DND-41 (cell line): ENCODE measurements around the gene COL23A1.

ENCODE experiments used
- ATAC-seq: fragments of 200-7000 bp; cut with Tn5 transposase; 3 replicates; pipeline ENCODE4 v1.9.1; 2021; ENCODE audit warnings: low read depth; ENCODE audit not compliant: insufficient read depth
- DNase-seq: peaks from one replicate; pipeline ENCODE4 v3.0.0-alpha.2; 2020
- H2AFZ ChIP-seq: 2 replicates; pipeline ENCODE4 v1.6.0; 2012; ENCODE audit warnings: low read depth, low read length
- H3K27ac ChIP-seq: 2 replicates; pipeline ENCODE4 v1.5.1; 2012; ENCODE audit warnings: low read length, inconsistent platforms
- H3K27me3 ChIP-seq: fragments of 200-600 bp; sonication (generic); 2 replicates; pipeline ENCODE4 v1.6.0; 2012; ENCODE audit warnings: low read length, mild to moderate bottlenecking, inconsistent platforms; ENCODE audit not compliant: insufficient read depth, poor library complexity
- H3K36me3 ChIP-seq: 2 replicates; pipeline ENCODE4 v1.5.1; 2012; ENCODE audit warnings: low read length, inconsistent platforms; ENCODE audit not compliant: insufficient read depth
- H3K4me1 ChIP-seq: 2 replicates; pipeline ENCODE4 v1.5.1; 2012; ENCODE audit warnings: mild to moderate bottlenecking, low read length; ENCODE audit not compliant: insufficient read depth
- H3K4me2 ChIP-seq: 2 replicates; pipeline ENCODE4 v1.6.0; 2012; ENCODE audit warnings: mild to moderate bottlenecking, moderate library complexity, low read length, inconsistent platforms; ENCODE audit not compliant: insufficient read depth
- H3K4me3 ChIP-seq, 2 experiments: fragments of 200-600 bp in 1 of 2; shearing (Covaris generic) in 1 of 2; 2 replicates each; pipeline ENCODE4 v1.5.1; 2012 to 2016; ENCODE audit warnings: inconsistent platforms in 2 of 2, low read length in 2 of 2, mild to moderate bottlenecking in 2 of 2, low read depth in 1 of 2, moderate library complexity in 1 of 2
- H3K79me2 ChIP-seq: 2 replicates; pipeline ENCODE4 v1.6.0; 2012; ENCODE audit warnings: low read length, inconsistent platforms; ENCODE audit not compliant: insufficient read depth
- H3K9ac ChIP-seq: 2 replicates; pipeline ENCODE4 v1.6.0; 2012; ENCODE audit warnings: low read depth, mild to moderate bottlenecking, inconsistent platforms, low read length, moderate library complexity
- H3K9me3 ChIP-seq: 2 replicates; pipeline ENCODE4 v1.5.1; 2012; ENCODE audit warnings: low read length, moderate library complexity, mild to moderate bottlenecking, inconsistent platforms; ENCODE audit not compliant: insufficient read depth, severe bottlenecking
- H4K20me1 ChIP-seq: 2 replicates; pipeline ENCODE4 v1.6.0; 2012; ENCODE audit warnings: low read length; ENCODE audit not compliant: insufficient read depth
- EZH2 ChIP-seq: IDR thresholded peaks from 3 replicates; pipeline ENCODE4 v1.6.1; 2012; ENCODE audit warnings: borderline replicate concordance, low read depth, mild to moderate bottlenecking, moderate library complexity, low read length, inconsistent platforms; ENCODE audit not compliant: severe bottlenecking
- TF ChIP-seq, protein P1 (sequence below): IDR thresholded peaks from 2 replicates; pipeline ENCODE4 v1.5.1; 2012; ENCODE audit warnings: borderline replicate concordance, low read length, moderate library complexity, mild to moderate bottlenecking; ENCODE audit not compliant: poor library complexity, severe bottlenecking; ENCODE audit errors: extremely low read depth

COL23A1 gene

DNA sequence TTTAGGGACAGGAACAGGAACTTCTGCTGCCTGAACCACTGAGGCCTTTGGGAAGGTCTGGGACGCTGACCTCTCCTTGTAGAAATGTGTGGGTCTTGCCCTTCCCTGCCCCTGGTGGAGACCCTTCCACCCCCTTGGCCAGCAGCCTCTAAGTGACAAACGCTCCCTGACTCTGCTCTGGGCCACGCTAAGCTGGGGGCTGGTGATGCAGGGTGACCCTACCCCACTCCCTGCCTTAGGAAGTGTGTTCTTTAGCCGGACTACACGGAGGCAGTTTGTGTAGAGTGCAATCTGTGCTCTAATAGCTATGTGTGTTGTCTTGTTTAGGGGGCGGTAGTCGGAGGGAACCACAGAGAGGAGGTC lies 123.0 kb downstream of the COL23A1 start:
- Histone ChIP-seq H3K27ac (no peak overlapping the region), H3K79me2 (no peaks in the 10 kb centered on the region), H3K4me1 (no peaks in the 10 kb centered on the region), H3K4me2 (no peak overlapping the region), H3K4me3 (no peak overlapping the region), H3K36me3 (no peaks in the 10 kb centered on the region), H2AFZ (no peak overlapping the region), H4K20me1 (no peaks in the 10 kb centered on the region), H3K27me3 (no peaks in the 10 kb centered on the region), H3K9me3 (no peaks in the 10 kb centered on the region), H3K9ac (no peak overlapping the region)
- ATAC-seq (no peak), DNase-seq (no peak)
- TF ChIP-seq EZH2: no peak

DNA sequence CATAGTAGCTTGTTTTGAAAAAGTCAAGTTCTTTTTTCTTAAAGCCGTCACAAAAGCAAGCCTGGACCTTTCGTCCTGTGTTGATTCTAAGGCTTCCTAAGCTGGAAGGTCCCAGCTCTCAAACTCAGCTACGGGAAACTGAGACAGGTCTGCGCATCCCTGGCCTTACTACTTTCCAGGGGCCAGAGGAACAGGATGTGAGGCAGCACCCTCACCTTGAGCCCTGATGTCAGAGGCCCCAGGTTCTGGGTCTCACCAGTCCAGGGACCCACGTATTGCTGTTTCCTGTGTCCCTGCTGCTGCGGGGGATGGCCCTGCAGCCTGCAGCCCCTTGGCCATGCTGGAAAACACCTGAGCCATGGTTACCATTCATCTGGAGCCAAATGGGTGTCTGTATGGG lies 123.9 kb downstream of the COL23A1 start:
- Histone ChIP-seq H3K9ac (no peak overlapping the region), H3K36me3 (no peaks in the 10 kb centered on the region)
- TF ChIP-seq, protein P1, sequence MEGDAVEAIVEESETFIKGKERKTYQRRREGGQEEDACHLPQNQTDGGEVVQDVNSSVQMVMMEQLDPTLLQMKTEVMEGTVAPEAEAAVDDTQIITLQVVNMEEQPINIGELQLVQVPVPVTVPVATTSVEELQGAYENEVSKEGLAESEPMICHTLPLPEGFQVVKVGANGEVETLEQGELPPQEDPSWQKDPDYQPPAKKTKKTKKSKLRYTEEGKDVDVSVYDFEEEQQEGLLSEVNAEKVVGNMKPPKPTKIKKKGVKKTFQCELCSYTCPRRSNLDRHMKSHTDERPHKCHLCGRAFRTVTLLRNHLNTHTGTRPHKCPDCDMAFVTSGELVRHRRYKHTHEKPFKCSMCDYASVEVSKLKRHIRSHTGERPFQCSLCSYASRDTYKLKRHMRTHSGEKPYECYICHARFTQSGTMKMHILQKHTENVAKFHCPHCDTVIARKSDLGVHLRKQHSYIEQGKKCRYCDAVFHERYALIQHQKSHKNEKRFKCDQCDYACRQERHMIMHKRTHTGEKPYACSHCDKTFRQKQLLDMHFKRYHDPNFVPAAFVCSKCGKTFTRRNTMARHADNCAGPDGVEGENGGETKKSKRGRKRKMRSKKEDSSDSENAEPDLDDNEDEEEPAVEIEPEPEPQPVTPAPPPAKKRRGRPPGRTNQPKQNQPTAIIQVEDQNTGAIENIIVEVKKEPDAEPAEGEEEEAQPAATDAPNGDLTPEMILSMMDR: no peak
- no peak for TF ChIP-seq EZH2

DNA sequence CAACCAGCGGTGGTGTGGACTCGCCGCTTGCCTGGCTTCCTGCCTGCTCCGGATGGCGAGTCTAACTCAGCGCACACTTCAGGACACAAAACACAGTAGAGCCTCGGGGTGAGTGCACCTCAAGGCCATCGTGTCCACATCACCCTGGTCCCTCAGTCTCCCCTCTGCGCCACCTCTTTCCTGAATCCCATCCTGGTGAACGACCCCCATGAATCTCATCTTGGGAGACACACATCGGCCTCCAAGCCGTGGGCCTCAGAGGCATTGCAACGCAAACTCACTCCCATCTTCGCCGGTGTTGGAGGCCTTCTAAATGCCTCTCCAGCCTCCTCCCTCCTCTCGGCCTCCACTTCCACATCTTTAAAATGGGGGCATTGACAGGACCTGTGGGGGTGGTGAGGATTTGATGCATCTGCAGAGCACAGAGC lies 124.3 kb downstream of the COL23A1 start:
- Histone ChIP-seq H3K9ac (no peak overlapping the region), H3K27me3 (no peaks in the 10 kb centered on the region), H3K27ac (no peak overlapping the region), H3K9me3 (no peaks in the 10 kb centered on the region), H3K4me2 (no peak overlapping the region), H3K4me1 (no peaks in the 10 kb centered on the region), H2AFZ (no peak overlapping the region), H3K36me3 (no peaks in the 10 kb centered on the region), H3K4me3 (no peak overlapping the region), H3K79me2 (no peaks in the 10 kb centered on the region), H4K20me1 (no peaks in the 10 kb centered on the region)
- TF ChIP-seq, protein P1: no peak
- TF ChIP-seq EZH2: no peak
- ATAC-seq (no peak), DNase-seq (no peak)

More for the DNA sequence above, 123.9 kb downstream of the COL23A1 start:
- DNase-seq: no peak
- H3K4me2 ChIP-seq: no peak overlapping the region
- no peaks in the 10 kb centered on the region for H3K79me2 ChIP-seq
- H3K27ac ChIP-seq: no peak overlapping the region
- H4K20me1 ChIP-seq: no peaks in the 10 kb centered on the region
- no peaks in the 10 kb centered on the region for H3K9me3 ChIP-seq
- no peak overlapping the region for H3K4me3 ChIP-seq
- no peak for ATAC-seq
- no peaks in the 10 kb centered on the region for H3K27me3 ChIP-seq
- H3K4me1 ChIP-seq: no peaks in the 10 kb centered on the region
- H2AFZ ChIP-seq: no peak overlapping the region

DNA sequence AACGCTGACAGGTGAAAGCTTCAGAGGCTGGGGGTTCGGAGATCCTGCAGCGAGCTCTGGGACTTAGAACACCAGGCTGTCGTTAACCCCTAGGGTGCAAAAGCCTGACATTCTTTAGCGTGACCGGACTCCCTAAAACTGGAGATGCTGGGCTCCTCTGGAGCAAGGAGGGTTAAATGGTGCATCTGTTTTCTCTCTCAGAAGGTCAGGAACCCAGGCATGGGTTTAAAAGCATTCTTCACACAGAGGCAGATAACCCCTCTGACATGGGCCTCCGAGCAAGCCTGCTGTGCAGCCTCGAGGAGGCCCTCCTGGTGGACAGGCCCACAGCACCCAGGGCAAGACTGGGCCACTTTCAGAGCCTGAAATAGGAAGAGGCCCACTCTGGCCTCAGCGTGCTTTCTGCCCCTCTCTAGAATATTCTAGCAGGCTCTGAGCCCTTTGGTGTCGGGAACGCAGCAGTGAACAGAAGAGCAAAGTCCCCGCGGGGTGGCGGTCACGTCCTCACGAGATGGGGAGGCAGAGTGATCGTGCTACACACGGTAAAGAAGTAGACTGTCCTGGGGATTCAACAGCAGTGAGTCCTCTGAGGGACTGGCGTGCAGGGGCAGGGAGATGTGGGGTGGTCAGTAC lies 124.8 kb downstream of the COL23A1 start:
- TF ChIP-seq, protein P1: no peak
- no peak for TF ChIP-seq EZH2
- no peak overlapping the region for H3K27ac ChIP-seq
- H3K79me2 ChIP-seq: no peaks in the 10 kb centered on the region
- H3K4me2 ChIP-seq: no peak overlapping the region
- no peaks in the 10 kb centered on the region for H3K9me3 ChIP-seq
- no peaks in the 10 kb centered on the region for H3K4me1 ChIP-seq
- no peak for DNase-seq
- no peak overlapping the region for H2AFZ ChIP-seq
- no peaks in the 10 kb centered on the region for H4K20me1 ChIP-seq
- no peak overlapping the region for H3K9ac ChIP-seq
- H3K4me3 ChIP-seq: no peak overlapping the region
- H3K27me3 ChIP-seq: no peaks in the 10 kb centered on the region
- ATAC-seq: no peak
- H3K36me3 ChIP-seq: no peaks in the 10 kb centered on the region
